Endothelial cell of umbilical vein (primary cell): ENCODE data around the gene ENG. TPM values are rescaled to one million over a fixed set of nuclear protein-coding genes. Genes with fewer than 3 reads are reported as not detected.

Experiments
- BruUV-seq: library from RNA; stranded (reverse); fragments of 400-500 nt; replicated peaks from 2 replicates; lab custom pipeline; 2021; lab: Mats Ljungman, UMichigan
- CTCF ChIA-PET: fragments of 300-600, 350-600 bp; sonication (Branson Sonifier 250); formaldehyde crosslinking; loops from one replicate; lab custom pipeline; 2021; ENCODE audit warnings: antibody characterized with exemption, inconsistent platforms; lab: Charles Lee
- POLR2A ChIA-PET: fragments of 300-600, 350-600 bp; sonication (Branson Sonifier 250); formaldehyde crosslinking; loops from one replicate; lab custom pipeline; 2021; ENCODE audit warnings: antibody characterized with exemption, inconsistent platforms; lab: Charles Lee
- DNase-seq: peaks from one replicate; pipeline ENCODE4 v3.0.0-alpha.2; 2011; ENCODE audit warnings: low read depth, low spot score
- FAIRE-seq: peaks from 2 replicates; lab custom pipeline; 2011; peaks lifted over from hg19 to GRCh38; lab: Jason Lieb, UNC
- H2AFZ ChIP-seq: 2 replicates; pipeline ENCODE4 v1.6.0; 2012; ENCODE audit warnings: low read depth, low read length, control low read depth, inconsistent platforms
- H3K27ac ChIP-seq: 2 replicates; pipeline ENCODE4 v1.5.1; 2011; ENCODE audit warnings: low read depth, mild to moderate bottlenecking, control low read depth, low read length, moderate library complexity; ENCODE audit not compliant: insufficient read depth
- H3K27me3 ChIP-seq, 2 experiments: 2 replicates each; pipeline versions ENCODE4 v1.6.0 to v1.6.1; 2011; ENCODE audit warnings: low read length in 2 of 2, mixed read lengths in 1 of 2; ENCODE audit not compliant: control insufficient read depth in 2 of 2, insufficient read depth in 2 of 2
- H3K36me3 ChIP-seq, 2 experiments: 2 replicates in 1 of 2; 3 replicates in 1 of 2; pipeline ENCODE4 v1.5.1; 2011; ENCODE audit warnings: low read length in 2 of 2, mild to moderate bottlenecking in 1 of 2, moderate library complexity in 1 of 2; ENCODE audit not compliant: control insufficient read depth in 2 of 2, insufficient read depth in 2 of 2; ENCODE audit errors: extremely low read depth in 1 of 2
- H3K4me1 ChIP-seq: 3 replicates; pipeline ENCODE4 v1.5.1; 2011; ENCODE audit warnings: mild to moderate bottlenecking, low read length; ENCODE audit not compliant: control insufficient read depth, insufficient read depth; ENCODE audit errors: extremely low read depth
- H3K4me2 ChIP-seq: 2 replicates; pipeline ENCODE4 v1.6.1; 2011; ENCODE audit warnings: low read length, control low read depth, mixed read lengths; ENCODE audit not compliant: insufficient read depth
- H3K4me3 ChIP-seq, 3 experiments: fragments of 200-600 bp in 1 of 3; sonication (generic), shearing (Covaris generic) in 1 of 3; replicated peaks in 1 of 3; 2 replicates each; pipeline ENCODE4 v1.5.1; 2011 to 2016; ENCODE audit warnings: control low read depth in 3 of 3, low read length in 3 of 3, mild to moderate bottlenecking in 2 of 3, inconsistent platforms in 1 of 3, low read depth in 1 of 3, moderate library complexity in 1 of 3; ENCODE audit not compliant: insufficient read depth in 1 of 3
- H3K79me2 ChIP-seq: 2 replicates; pipeline ENCODE4 v1.6.0; 2012; ENCODE audit warnings: low read length, inconsistent platforms; ENCODE audit not compliant: control insufficient read depth, insufficient read depth
- H3K9ac ChIP-seq: replicated peaks from 2 replicates; pipeline ENCODE3; 2011; ENCODE audit warnings: low read length, control low read depth; ENCODE audit not compliant: insufficient read depth; ENCODE audit errors: extremely low read depth
- H3K9me1 ChIP-seq: replicated peaks from 3 replicates; pipeline ENCODE4 v1.6.0; 2011; ENCODE audit warnings: mild to moderate bottlenecking, low read length; ENCODE audit not compliant: control insufficient read depth, insufficient read depth; ENCODE audit errors: extremely low read depth
- H3K9me3 ChIP-seq: replicated peaks from 2 replicates; pipeline ENCODE4 v1.5.1; 2012; ENCODE audit warnings: low read length, inconsistent platforms; ENCODE audit not compliant: control insufficient read depth, insufficient read depth
- H4K20me1 ChIP-seq: replicated peaks from 2 replicates; pipeline ENCODE3; 2011; ENCODE audit warnings: mild to moderate bottlenecking, low read length; ENCODE audit not compliant: control insufficient read depth, insufficient read depth; ENCODE audit errors: extremely low read depth
- CTCF ChIP-seq, 2 donors: IDR thresholded peaks; 1 replicate in 1 of 2; 2 replicates in 1 of 2; pipeline ENCODE4 v1.5.1; 2011; ENCODE audit warnings: low read length in 2 of 2, mild to moderate bottlenecking in 2 of 2, moderate library complexity in 2 of 2, control low read depth in 1 of 2, inconsistent platforms in 1 of 2, low read depth in 1 of 2; ENCODE audit not compliant: insufficient read depth in 1 of 2; ENCODE audit errors: extremely low read depth in 1 of 2
- EZH2 ChIP-seq: IDR thresholded peaks from 2 replicates; pipeline ENCODE4 v1.6.1; 2012; ENCODE audit warnings: borderline replicate concordance, low read depth, mild to moderate bottlenecking, moderate library complexity, low read length, inconsistent platforms; ENCODE audit not compliant: severe bottlenecking
- FOS ChIP-seq: IDR thresholded peaks from 2 replicates; pipeline ENCODE4 v1.6.1; 2011; ENCODE audit warnings: mild to moderate bottlenecking, low read length, moderate library complexity, borderline replicate concordance; ENCODE audit not compliant: insufficient read depth
- GATA2 ChIP-seq: IDR thresholded peaks from 2 replicates; pipeline ENCODE4 v1.7.0; 2011; ENCODE audit warnings: low read depth, mild to moderate bottlenecking, moderate library complexity, mixed read lengths, low read length; ENCODE audit not compliant: insufficient read length, insufficient read depth
- JUN ChIP-seq: IDR thresholded peaks from 2 replicates; pipeline ENCODE4 v1.6.1; 2011; ENCODE audit warnings: borderline replicate concordance, low read depth; ENCODE audit not compliant: insufficient read length, insufficient read depth
- MAX ChIP-seq: IDR thresholded peaks from 2 replicates; pipeline ENCODE4 v1.6.1; 2011; ENCODE audit not compliant: insufficient read depth, insufficient read length
- MYC ChIP-seq: IDR thresholded peaks from one replicate; pipeline ENCODE4 v1.6.1; 2011; ENCODE audit warnings: mild to moderate bottlenecking, low read depth, low read length
- POLR2A ChIP-seq: IDR thresholded peaks from 2 replicates; pipeline ENCODE4 v1.6.1; 2012; ENCODE audit warnings: low read depth, mild to moderate bottlenecking, control low read depth, low read length
- dilution Hi-C: fragments of 300-500 bp; cut with MboI; formaldehyde crosslinking; loops from one replicate; pipeline ENCODE4 v1.15.0; 2019; ENCODE audit warnings: low sequenced_read_pairs; ENCODE audit not compliant: extremely low pct_ligation_motif_present
- intact Hi-C: fragments of 100-400 bp; cut with micrococcal nuclease; formaldehyde crosslinking; loops from one replicate; pipeline ENCODE4 v1.10.0; 2022
- microRNA-seq: library from miRNA; unstranded; fragments of <30 nt; microRNA quantifications from one replicate; pipeline ENCODE4 v1.2.0, GENCODE V29; 2021; ENCODE audit warnings: borderline number of aligned reads, borderline replicate concordance
- polyA plus RNA-seq, 4 experiments: library from polyadenylated mRNA; depleted of rRNA in 3 of 4; stranded (reverse) in 3 of 4; unstranded in 1 of 4; fragments of >200 nt; gene quantifications; 2 replicates each; pipeline versions ENCODE4 v1.2.1 to v1.2.3, GENCODE V29; 2011 to 2012; ENCODE audit warnings: missing spikeins in 1 of 4
- small RNA-seq: library from RNA; depleted of rRNA; stranded (forward); fragments of <200 nt; gene quantifications from one replicate; pipeline ENCODE3, GENCODE V24; 2012; ENCODE audit warnings: low replicate concordance, low read depth; ENCODE audit not compliant: insufficient read depth, insufficient read length
- total RNA-seq: library from RNA; stranded (reverse); gene quantifications from 2 replicates; pipeline ENCODE4 v1.2.3, GENCODE V29; 2021

Gene ENG
- total and polyA plus RNA-seq, 2 donors (not counting 3 experiments of a cell fraction or from before 2014, with no cell fraction given) = 338 to 728 TPM

GRCh38 chr9:127765418-127765817, 89.0 kb downstream of the ENG start:
- Histone ChIP-seq H3K4me2 (no peak overlapping the region), H2AFZ (no peak overlapping the region), H4K20me1 (no peaks in the 10 kb centered on the region), H3K4me3 (no peak overlapping the region), H3K27ac (peak overlapping the region; percentile 95), H3K4me1 (peaks cover 84% of the 10 kb centered on the region), H3K79me2 (peaks cover 65% of the 10 kb centered on the region), H3K27me3 (no peaks in the 10 kb centered on the region), H3K9ac (no peak overlapping the region), H3K9me1 (no peaks in the 10 kb centered on the region), H3K36me3 (peaks cover 13 to 15% of the 10 kb centered on the region in 2 experiments), H3K9me3 (no peaks in the 10 kb centered on the region)
- TF ChIP-seq JUN = no peak
- no peak for TF ChIP-seq EZH2
- no peak for TF ChIP-seq MAX
- no peak for TF ChIP-seq POLR2A
- no peak for TF ChIP-seq GATA2
- no peak for TF ChIP-seq CTCF (IDR thresholded peaks at IDR 0.05; ENCODE audit: extremely low read depth in 1 of 2, insufficient read depth in 1 of 2, low read depth in 1 of 2, low read length in 2 of 2)
- TF ChIP-seq MYC = no peak
- TF ChIP-seq FOS = no peak
- BruUV-seq = no TSS peak
- dilution Hi-C loops = no loop called here
- ChIA-PET CTCF (interaction anchor here (0.8 to 11.3 kb wide), 4 partner anchors 17 to 156 kb away, joined by 3 to 167 read pairs (median 13); partner anchors contain the start of genes CDK9, SH2D3C and TOR2A), POLR2A (no interaction called here)
- FAIRE-seq (no peak), DNase-seq (no peak)
- intact Hi-C loops = no loop called here

Small RNA genes lying within 50 kb of the gene (microRNA-seq; reads per million reads assigned to microRNA genes)
- gene MIR2861 (not detected), gene MIR3960 (not detected), gene MIR4672 (not detected)

Small RNA genes lying within 50 kb of the gene (small RNA-seq; reads per million reads assigned to genes)
- gene MIR4672 (not detected), gene RF00019 (not detected), gene RNA5SP296 (not detected)

Other genes starting within 250 kb of the ENG start
- gene STXBP1, start 242.4 kb downstream of the ENG start, total RNA-seq = 50.5 and 51.3 TPM in 2 replicates
- 12.7 and 18.8 TPM in 2 replicates for gene STXBP1, start 242.4 kb downstream of the ENG start, polyA plus RNA-seq
- gene CFAP157, start 147.7 kb downstream of the ENG start, total RNA-seq = not detected in 2 replicates
- gene CFAP157, start 147.7 kb downstream of the ENG start, polyA plus RNA-seq = 0.03 TPM in 1 of 2 replicates, not detected in the other
- 19.6 and 25.1 TPM in 2 replicates for gene PTRH1, start 139.0 kb downstream of the ENG start, total RNA-seq
- 52.2 and 73.6 TPM in 2 replicates for gene PTRH1, start 139.0 kb downstream of the ENG start, polyA plus RNA-seq
- not detected in 2 replicates for gene TTC16, start 138.6 kb downstream of the ENG start, total RNA-seq
- gene TTC16, start 138.6 kb downstream of the ENG start, polyA plus RNA-seq = not detected in 2 replicates
- gene TOR2A, start 119.4 kb downstream of the ENG start, total RNA-seq = 17.1 and 19.3 TPM in 2 replicates
- gene TOR2A, start 119.4 kb downstream of the ENG start, polyA plus RNA-seq = 23.9 and 28.8 TPM in 2 replicates
- gene SH2D3C, start 76.0 kb downstream of the ENG start, total RNA-seq = 95.0 and 102 TPM in 2 replicates
- gene SH2D3C, start 76.0 kb downstream of the ENG start, polyA plus RNA-seq = 173 and 218 TPM in 2 replicates
- gene CDK9, start 68.6 kb downstream of the ENG start, total RNA-seq = 124 and 128 TPM in 2 replicates
- 92.2 and 99.0 TPM in 2 replicates for gene CDK9, start 68.6 kb downstream of the ENG start, polyA plus RNA-seq
- 90.2 and 90.7 TPM in 2 replicates for gene FPGS, start 51.8 kb downstream of the ENG start, total RNA-seq
- 77.7 and 129 TPM in 2 replicates for gene FPGS, start 51.8 kb downstream of the ENG start, polyA plus RNA-seq
- gene AK1, start 23.0 kb upstream of the ENG start, total RNA-seq = 113 and 115 TPM in 2 replicates
- gene AK1, start 23.0 kb upstream of the ENG start, polyA plus RNA-seq = 148 and 157 TPM in 2 replicates
- gene ST6GALNAC6, start 44.9 kb upstream of the ENG start, total RNA-seq = 43.0 and 43.5 TPM in 2 replicates
- 78.9 and 93.6 TPM in 2 replicates for gene ST6GALNAC6, start 44.9 kb upstream of the ENG start, polyA plus RNA-seq
- gene ST6GALNAC4, start 62.4 kb upstream of the ENG start, total RNA-seq = 38.1 and 45.9 TPM in 2 replicates
- gene ST6GALNAC4, start 62.4 kb upstream of the ENG start, polyA plus RNA-seq = 85.3 and 108 TPM in 2 replicates
- gene PIP5KL1, start 76.1 kb upstream of the ENG start, total RNA-seq = 2.9 and 3.8 TPM in 2 replicates
- gene PIP5KL1, start 76.1 kb upstream of the ENG start, polyA plus RNA-seq = 1.5 and 2.3 TPM in 2 replicates
- 41.9 and 47.9 TPM in 2 replicates for gene DPM2, start 83.2 kb upstream of the ENG start, total RNA-seq
- gene DPM2, start 83.2 kb upstream of the ENG start, polyA plus RNA-seq = 63.9 and 85.0 TPM in 2 replicates
- 16.4 and 19.0 TPM in 2 replicates for gene EEIG1, start 126.3 kb upstream of the ENG start, total RNA-seq
- 8.4 and 13.5 TPM in 2 replicates for gene EEIG1, start 126.3 kb upstream of the ENG start, polyA plus RNA-seq
- gene NAIF1, start 212.7 kb upstream of the ENG start, total RNA-seq = 8.2 and 9.7 TPM in 2 replicates
- 9.7 and 10.1 TPM in 2 replicates for gene NAIF1, start 212.7 kb upstream of the ENG start, polyA plus RNA-seq
- gene SLC25A25, start 213.6 kb upstream of the ENG start, total RNA-seq = 20.1 and 20.2 TPM in 2 replicates
- 14.2 and 18.1 TPM in 2 replicates for gene SLC25A25, start 213.6 kb upstream of the ENG start, polyA plus RNA-seq